H9 (cell line): Measurements from ENCODE around the gene PERCC1. TPM values are rescaled to one million over a fixed set of nuclear protein-coding genes. Genes with fewer than 3 reads are reported as not detected.

ENCODE experiments used
- DNase-seq: peaks from one replicate; pipeline ENCODE4 v3.0.0-alpha.2; 2017
- H2AFZ ChIP-seq: one replicate; pipeline ENCODE4 v1.6.1; 2013; ENCODE audit warnings: mild to moderate bottlenecking, low read length, control low read depth, moderate library complexity
- H2AK5ac ChIP-seq: 2 replicates; pipeline ENCODE4 v1.6.1; 2013; ENCODE audit warnings: low read length, control low read depth, mixed read lengths; ENCODE audit not compliant: insufficient read length
- H2BK120ac ChIP-seq: one replicate; pipeline ENCODE4 v1.6.1; 2013; ENCODE audit warnings: low read depth, mild to moderate bottlenecking, low read length, control low read depth, inconsistent platforms; ENCODE audit not compliant: poor library complexity, severe bottlenecking
- H2BK12ac ChIP-seq: 2 replicates; pipeline ENCODE4 v1.6.1; 2013; ENCODE audit warnings: low read length, control low read depth, mixed read lengths, low read depth; ENCODE audit not compliant: insufficient read length
- H2BK15ac ChIP-seq: 2 replicates; pipeline ENCODE4 v1.6.1; 2013; ENCODE audit warnings: low read depth, low read length, control low read depth
- H2BK20ac ChIP-seq: one replicate; pipeline ENCODE4 v1.6.1; 2013; ENCODE audit warnings: low read depth, mild to moderate bottlenecking, low read length, control low read depth, inconsistent platforms; ENCODE audit not compliant: poor library complexity, severe bottlenecking
- H2BK5ac ChIP-seq: 2 replicates; pipeline ENCODE4 v1.6.1; 2013; ENCODE audit warnings: low read length, control low read depth, mixed read lengths; ENCODE audit not compliant: insufficient read length
- H3K14ac ChIP-seq: 2 replicates; pipeline ENCODE4 v1.6.1; 2013; ENCODE audit warnings: low read length, control low read depth; ENCODE audit not compliant: insufficient read depth
- H3K18ac ChIP-seq: 2 replicates; pipeline ENCODE4 v1.6.1; 2013; ENCODE audit warnings: low read depth, mild to moderate bottlenecking, mixed read lengths, low read length, control low read depth; ENCODE audit not compliant: insufficient read length
- H3K23ac ChIP-seq: 2 replicates; pipeline ENCODE4 v1.6.1; 2013; ENCODE audit warnings: low read length, control low read depth, mixed read lengths, low read depth; ENCODE audit not compliant: insufficient read length
- H3K23me2 ChIP-seq: 2 replicates; pipeline ENCODE4 v1.6.1; 2013; ENCODE audit warnings: low read depth, mild to moderate bottlenecking, mixed read lengths, low read length, control low read depth; ENCODE audit not compliant: insufficient read length, poor library complexity, severe bottlenecking
- H3K27ac ChIP-seq: 2 replicates; pipeline ENCODE4 v1.5.1; 2013; ENCODE audit warnings: low read length, control low read depth, mixed read lengths, low read depth; ENCODE audit not compliant: insufficient read length
- H3K27me3 ChIP-seq: 2 replicates; pipeline ENCODE4 v1.6.1; 2013; ENCODE audit warnings: low read length, control low read depth, inconsistent platforms; ENCODE audit not compliant: insufficient read depth
- H3K4ac ChIP-seq: 2 replicates; pipeline ENCODE4 v1.6.1; 2013; ENCODE audit warnings: low read depth, mild to moderate bottlenecking, control low read depth, inconsistent platforms, low read length, moderate library complexity
- H3K4me1 ChIP-seq: 2 replicates; pipeline ENCODE4 v1.6.1; 2013; ENCODE audit warnings: low read length, control low read depth, inconsistent platforms; ENCODE audit not compliant: insufficient read depth
- H3K4me2 ChIP-seq: 2 replicates; pipeline ENCODE4 v1.6.1; 2013; ENCODE audit warnings: low read length, control low read depth, mixed read lengths; ENCODE audit not compliant: insufficient read length, insufficient read depth
- H3K56ac ChIP-seq: 2 replicates; pipeline ENCODE4 v1.6.1; 2013; ENCODE audit warnings: low read depth, mild to moderate bottlenecking, mixed read lengths, low read length, control low read depth; ENCODE audit not compliant: insufficient read length
- H3K79me1 ChIP-seq: 2 replicates; pipeline ENCODE4 v1.6.1; 2013; ENCODE audit warnings: low read depth, mild to moderate bottlenecking, moderate library complexity, low read length, control low read depth, inconsistent platforms; ENCODE audit not compliant: insufficient read depth, poor library complexity, severe bottlenecking
- H3K79me2 ChIP-seq: 2 replicates; pipeline ENCODE4 v1.6.1; 2013; ENCODE audit warnings: low read length, control low read depth, inconsistent platforms; ENCODE audit not compliant: insufficient read depth
- H3K9ac ChIP-seq: 2 replicates; pipeline ENCODE4 v1.6.1; 2013; ENCODE audit warnings: low read length, control low read depth, mixed read lengths; ENCODE audit not compliant: insufficient read length; ENCODE audit errors: extremely low read depth
- H3K9me3 ChIP-seq: one replicate; pipeline ENCODE4 v1.6.1; 2013; ENCODE audit warnings: low read depth, low read length, inconsistent platforms; ENCODE audit not compliant: control insufficient read depth
- H3T11ph ChIP-seq: one replicate; pipeline ENCODE4 v1.6.1; 2013; ENCODE audit warnings: mild to moderate bottlenecking, low read length, control low read depth, inconsistent platforms
- H4K20me1 ChIP-seq: one replicate; pipeline ENCODE4 v1.6.1; 2013; ENCODE audit not compliant: control insufficient read depth, insufficient read length, insufficient read depth
- H4K5ac ChIP-seq: 2 replicates; pipeline ENCODE4 v1.6.1; 2013; ENCODE audit warnings: low read depth, mild to moderate bottlenecking, mixed read lengths, low read length, control low read depth; ENCODE audit not compliant: insufficient read length
- H4K8ac ChIP-seq: replicated peaks from 2 replicates; pipeline ENCODE4 v1.6.1; 2013; ENCODE audit warnings: low read length, control low read depth, mixed read lengths, low read depth; ENCODE audit not compliant: insufficient read length
- H4K91ac ChIP-seq: 2 replicates; pipeline ENCODE4 v1.6.1; 2013; ENCODE audit warnings: low read depth, mild to moderate bottlenecking, moderate library complexity, mixed read lengths, low read length, control low read depth; ENCODE audit not compliant: insufficient read length
- H3K27ac Mint-ChIP-seq, 3 experiments: 2 replicates in 2 of 3; 3 replicates in 1 of 3; pipeline ENCODE4 v1.8.0; 2020 to 2021; ENCODE audit warnings: mixed read lengths in 3 of 3, mild to moderate bottlenecking in 1 of 3, moderate library complexity in 1 of 3
- H3K27me3 Mint-ChIP-seq: 2 replicates; pipeline ENCODE4 v1.8.0; 2021; ENCODE audit warnings: low read depth, mild to moderate bottlenecking, moderate library complexity, mixed read lengths
- H3K36me3 Mint-ChIP-seq, 3 experiments: 2 replicates in 2 of 3; 3 replicates in 1 of 3; pipeline ENCODE4 v1.8.0; 2020 to 2021; ENCODE audit warnings: low read depth in 3 of 3, mixed read lengths in 3 of 3; ENCODE audit not compliant: insufficient read depth in 1 of 3
- H3K4me1 Mint-ChIP-seq, 2 experiments: 2 replicates each; pipeline ENCODE4 v1.8.0; 2020; ENCODE audit warnings: mixed read lengths in 2 of 2
- H3K4me3 Mint-ChIP-seq, 2 experiments: 2 replicates in 1 of 2; 3 replicates in 1 of 2; pipeline ENCODE4 v1.8.0; 2020 to 2021; ENCODE audit warnings: mild to moderate bottlenecking in 2 of 2, mixed read lengths in 2 of 2, moderate library complexity in 1 of 2
- H3K9me3 Mint-ChIP-seq, 2 experiments: 2 replicates in 1 of 2; 3 replicates in 1 of 2; pipeline ENCODE4 v1.8.0; 2020; ENCODE audit warnings: mild to moderate bottlenecking in 2 of 2, mixed read lengths in 2 of 2, moderate library complexity in 1 of 2
- WGBS: extraction: QIAGEN DNeasy Blood & Tissue Kit; methylation state at CpG from one replicate; pipeline ENCODE4 v1.1.7; 2013; ENCODE audit warnings: missing lambda C conversion rate, low lambda C conversion rate, mixed read lengths; ENCODE audit not compliant: insufficient read length; ENCODE audit errors: extremely low coverage; 5-methylcytosine and 5-hydroxymethylcytosine counted together
- total RNA-seq: library from RNA; stranded (reverse); gene quantifications from 2 replicates; pipeline ENCODE4 v1.2.1, GENCODE V29; 2021
- TF ChIP-seq, protein P1 (sequence below): fragments of 200-600 bp; sonication (generic); conservative IDR thresholded peaks from 3 replicates; pipeline ENCODE4 v1.8.0; 2021; ENCODE audit warnings: antibody characterized with exemption, mild to moderate bottlenecking

Gene PERCC1
- total RNA-seq, 1 experiment from 2014 or later, result not detected

DNA sequence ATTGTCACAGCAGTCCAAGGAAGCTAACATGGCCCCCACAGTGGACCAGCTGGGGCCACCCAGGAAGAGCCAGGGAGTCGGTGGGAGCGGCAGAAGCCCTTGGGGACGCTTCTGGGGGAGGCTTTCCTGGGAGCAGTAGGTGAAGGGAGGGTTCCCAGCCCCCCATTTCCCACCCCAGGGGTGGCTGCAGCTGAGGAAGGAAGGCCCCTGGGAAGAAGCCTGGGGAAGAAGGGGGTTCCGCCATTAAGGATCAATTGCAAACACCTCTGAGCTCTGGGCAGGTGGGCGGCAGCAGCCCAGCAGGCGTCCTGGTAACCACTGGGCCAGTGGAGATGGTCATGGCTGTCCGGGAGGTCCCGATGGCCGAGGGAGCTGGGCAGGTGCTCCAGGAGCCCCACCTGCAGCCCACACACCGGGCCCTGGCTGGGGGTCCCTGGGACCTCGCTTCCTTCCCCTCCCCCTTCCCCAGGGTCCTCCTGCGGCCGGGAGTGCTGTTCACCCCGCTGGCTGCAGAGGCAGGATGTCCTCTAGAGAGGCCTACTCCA, 592 bp upstream of the PERCC1 start:
- no peak overlapping the region for H4K8ac ChIP-seq
- peak overlapping the region in 1 of 3 experiments; percentile 92; a peak in 1 of 7 replicates for H3K27ac Mint-ChIP-seq
- WGBS, result no CpG with 5 or more reads among the region's 14 CpGs

More for the DNA sequence above, 592 bp upstream of the PERCC1 start:
- Histone ChIP-seq H2BK20ac (no peak overlapping the region), H3K79me2 (no peaks in the 10 kb centered on the region), H4K91ac (no peak overlapping the region), H3K27me3 (no peaks in the 10 kb centered on the region), H2BK5ac (no peak overlapping the region), H2AFZ (no peak overlapping the region), H3K23me2 (no peaks in the 10 kb centered on the region), H3K4ac (no peak overlapping the region), H3K27ac (no peak overlapping the region), H3K18ac (no peak overlapping the region), H4K5ac (no peak overlapping the region), H2BK12ac (no peak overlapping the region), H3K79me1 (no peaks in the 10 kb centered on the region), H3K56ac (no peak overlapping the region), H2AK5ac (no peak overlapping the region), H2BK120ac (no peak overlapping the region), H3K4me1 (no peaks in the 10 kb centered on the region), H4K20me1 (no peaks in the 10 kb centered on the region), H2BK15ac (no peak overlapping the region), H3K9me3 (no peaks in the 10 kb centered on the region), H3K23ac (no peak overlapping the region), H3K14ac (no peak overlapping the region), H3T11ph (no peak overlapping the region), H3K9ac (no peak overlapping the region), H3K4me2 (no peak overlapping the region)
- Mint-ChIP-seq H3K27me3 (no peaks in the 10 kb centered on the region; the same call in 1 of the 2 replicates), H3K4me1 (no peaks in the 10 kb centered on the region; a peak in 1 of 4 replicates), H3K9me3 (no peaks in the 10 kb centered on the region), H3K4me3 (no peak overlapping the region), H3K36me3 (no peaks in the 10 kb centered on the region)
- TF ChIP-seq, protein P1, sequence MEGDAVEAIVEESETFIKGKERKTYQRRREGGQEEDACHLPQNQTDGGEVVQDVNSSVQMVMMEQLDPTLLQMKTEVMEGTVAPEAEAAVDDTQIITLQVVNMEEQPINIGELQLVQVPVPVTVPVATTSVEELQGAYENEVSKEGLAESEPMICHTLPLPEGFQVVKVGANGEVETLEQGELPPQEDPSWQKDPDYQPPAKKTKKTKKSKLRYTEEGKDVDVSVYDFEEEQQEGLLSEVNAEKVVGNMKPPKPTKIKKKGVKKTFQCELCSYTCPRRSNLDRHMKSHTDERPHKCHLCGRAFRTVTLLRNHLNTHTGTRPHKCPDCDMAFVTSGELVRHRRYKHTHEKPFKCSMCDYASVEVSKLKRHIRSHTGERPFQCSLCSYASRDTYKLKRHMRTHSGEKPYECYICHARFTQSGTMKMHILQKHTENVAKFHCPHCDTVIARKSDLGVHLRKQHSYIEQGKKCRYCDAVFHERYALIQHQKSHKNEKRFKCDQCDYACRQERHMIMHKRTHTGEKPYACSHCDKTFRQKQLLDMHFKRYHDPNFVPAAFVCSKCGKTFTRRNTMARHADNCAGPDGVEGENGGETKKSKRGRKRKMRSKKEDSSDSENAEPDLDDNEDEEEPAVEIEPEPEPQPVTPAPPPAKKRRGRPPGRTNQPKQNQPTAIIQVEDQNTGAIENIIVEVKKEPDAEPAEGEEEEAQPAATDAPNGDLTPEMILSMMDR, result no peak
- no peak for DNase-seq
